CD14-positive monocyte (primary cell): ENCODE measurements around the gene GP1BA. TPM values are rescaled to one million over a fixed set of nuclear protein-coding genes. Genes with fewer than 3 reads are reported as not detected.
"Not testable (repeated sequence)": the region's sequence is repeated elsewhere in the genome, so short reads cannot be mapped to it uniquely, and the experiment has no call there.

Experiments
- DNase-seq, 3 donors: peaks; one replicate each; pipeline ENCODE4 v3.0.0-alpha.2; 2011 to 2022
- H2AFZ ChIP-seq: 2 replicates; pipeline ENCODE4 v1.6.0; 2012; ENCODE audit warnings: mild to moderate bottlenecking, low read depth, low read length, inconsistent platforms; ENCODE audit not compliant: insufficient read depth, poor library complexity, severe bottlenecking
- H3K27ac ChIP-seq, 2 donors: 1 replicate in 1 of 2; 2 replicates in 1 of 2; pipeline ENCODE4 v1.5.1; 2012 to 2013; ENCODE audit warnings: low read length in 2 of 2, control low read depth in 1 of 2, inconsistent platforms in 1 of 2, low read depth in 1 of 2, mild to moderate bottlenecking in 1 of 2
- H3K27me3 ChIP-seq, 2 donors: one replicate each; pipeline versions ENCODE4 v1.6.0 to v1.6.1; 2011 to 2013; ENCODE audit warnings: low read length in 2 of 2; ENCODE audit not compliant: control insufficient read depth in 2 of 2, insufficient read depth in 2 of 2
- H3K36me3 ChIP-seq, 2 donors: replicated peaks in 1 of 2; 1 replicate in 1 of 2; 2 replicates in 1 of 2; pipeline versions ENCODE4 v1.5.1 to v1.6.1; 2012 to 2013; ENCODE audit warnings: low read length in 2 of 2, control low read depth in 1 of 2, inconsistent platforms in 1 of 2, mild to moderate bottlenecking in 1 of 2; ENCODE audit not compliant: insufficient read depth in 2 of 2, control insufficient read depth in 1 of 2
- H3K4me1 ChIP-seq, 2 donors: 1 replicate in 1 of 2; 2 replicates in 1 of 2; pipeline versions ENCODE4 v1.5.1 to v1.6.1; 2012 to 2013; ENCODE audit warnings: low read length in 2 of 2, control low read depth in 1 of 2, inconsistent platforms in 1 of 2, mild to moderate bottlenecking in 1 of 2, moderate library complexity in 1 of 2; ENCODE audit not compliant: insufficient read depth in 2 of 2, control insufficient read depth in 1 of 2
- H3K4me2 ChIP-seq: replicated peaks from 2 replicates; pipeline ENCODE3; 2012; ENCODE audit warnings: low read length, moderate library complexity, mild to moderate bottlenecking; ENCODE audit not compliant: poor library complexity, severe bottlenecking; ENCODE audit errors: extremely low read depth
- H3K4me3 ChIP-seq, 3 experiments: fragments of 200-600 bp in 1 of 3; sonication (generic) in 1 of 3; replicated peaks in 1 of 3; 1 replicate in 2 of 3; 2 replicates in 1 of 3; pipeline ENCODE4 v1.5.1; 2011 to 2013; ENCODE audit warnings: low read length in 3 of 3, mild to moderate bottlenecking in 3 of 3, control low read depth in 2 of 3, low read depth in 2 of 3, inconsistent platforms in 1 of 3, moderate library complexity in 1 of 3
- H3K79me2 ChIP-seq: 2 replicates; pipeline ENCODE4 v1.6.0; 2012; ENCODE audit warnings: mild to moderate bottlenecking, control low read depth, inconsistent platforms, low read length, moderate library complexity; ENCODE audit not compliant: insufficient read depth
- H3K9ac ChIP-seq: 2 replicates; pipeline ENCODE4 v1.6.0; 2017; ENCODE audit warnings: low read length, mild to moderate bottlenecking; ENCODE audit not compliant: insufficient read depth, poor library complexity, severe bottlenecking
- H3K9me3 ChIP-seq, 2 donors: replicated peaks in 1 of 2; 1 replicate in 1 of 2; 2 replicates in 1 of 2; pipeline versions ENCODE4 v1.5.1 to v1.6.1; 2012 to 2013; ENCODE audit warnings: low read length in 2 of 2, control low read depth in 1 of 2; ENCODE audit not compliant: control insufficient read depth in 1 of 2, insufficient read depth in 1 of 2
- H4K20me1 ChIP-seq: 2 replicates; pipeline ENCODE4 v1.6.0; 2012; ENCODE audit warnings: mild to moderate bottlenecking, low read length, control low read depth, moderate library complexity; ENCODE audit not compliant: insufficient read depth
- H3K27ac Mint-ChIP-seq, 7 donors: one replicate each; pipeline ENCODE4 v1.8.0; 2020; ENCODE audit warnings: mild to moderate bottlenecking in 7 of 7, mixed read lengths in 7 of 7, moderate library complexity in 6 of 7, inconsistent platforms in 2 of 7
- H3K27me3 Mint-ChIP-seq, 3 donors: one replicate each; pipeline ENCODE4 v1.8.0; 2021 to 2022; ENCODE audit warnings: low read depth in 3 of 3, mild to moderate bottlenecking in 3 of 3, mixed read lengths in 3 of 3, moderate library complexity in 3 of 3, inconsistent platforms in 1 of 3
- H3K36me3 Mint-ChIP-seq, 2 donors: one replicate each; pipeline ENCODE4 v1.8.0; 2020; ENCODE audit warnings: mixed read lengths in 2 of 2, inconsistent platforms in 1 of 2, mild to moderate bottlenecking in 1 of 2
- H3K4me1 Mint-ChIP-seq: one replicate; pipeline ENCODE4 v1.8.0; 2020; ENCODE audit warnings: mild to moderate bottlenecking, mixed read lengths
- H3K4me3 Mint-ChIP-seq, 2 donors: one replicate each; pipeline ENCODE4 v1.8.0; 2020; ENCODE audit warnings: mild to moderate bottlenecking in 2 of 2, mixed read lengths in 2 of 2, moderate library complexity in 1 of 2
- H3K9me3 Mint-ChIP-seq, 7 donors: one replicate each; pipeline ENCODE4 v1.8.0; 2020 to 2022; ENCODE audit warnings: mixed read lengths in 7 of 7, mild to moderate bottlenecking in 6 of 7, moderate library complexity in 6 of 7, inconsistent platforms in 2 of 7
- CTCF ChIP-seq: fragments of 200-600 bp; IDR thresholded peaks from one replicate; pipeline ENCODE4 v1.8.0; 2022; ENCODE audit warnings: antibody characterized with exemption, mild to moderate bottlenecking
- WGBS: methylation state at CpG from one replicate; pipeline ENCODE4 v1.1.5; 2013; ENCODE audit warnings: missing lambda C conversion rate; ENCODE audit not compliant: insufficient coverage; 5-methylcytosine and 5-hydroxymethylcytosine counted together
- intact Hi-C, 2 donors: fragments of 100-400 bp; cut with micrococcal nuclease; formaldehyde crosslinking; loops; one replicate each; pipeline versions ENCODE4 v1.15.0 to v1.15.1; 2023
- polyA plus RNA-seq, 3 donors: library from polyadenylated mRNA; depleted of rRNA in 1 of 3; unstranded in 2 of 3; stranded (reverse) in 1 of 3; fragments of 300-500 nt in 2 of 3; fragments of >200 nt in 1 of 3; fragmentation: Illumina TruSeq in 2 of 3; gene quantifications; 1 replicate in 2 of 3; 2 replicates in 1 of 3; pipeline ENCODE4 v1.2.3, GENCODE V29; 2012 to 2021

The GP1BA gene
- polyA plus RNA-seq, 3 donors = 0.24 to 0.29 TPM; not detected in 1

- Histone ChIP-seq H3K9me3 (no peaks in the 10 kb centered on the region), H3K79me2 (no peaks in the 10 kb centered on the region), H3K4me3 (peak within 1 kb of the TSS in 1 of 3 experiments; percentile 83), H3K4me1 (peaks cover 47 to 53% of the 10 kb centered on the region in 2 donors), H3K27me3 (peaks cover 0 to 26% of the 10 kb centered on the region in 2 donors), H2AFZ (no peak within 1 kb of the TSS), H3K27ac (peak within 1 kb of the TSS; percentile 33 to 80), H3K4me2 (peak within 1 kb of the TSS; percentile 89), H3K9ac (peak within 1 kb of the TSS; percentile 49), H3K36me3 (no peaks in the 10 kb centered on the region), H4K20me1 (no peaks in the 10 kb centered on the region)
- whole genome bisulfite sequencing = 0% methylated on average over 8 of the region's 10 CpGs
- Mint-ChIP-seq H3K4me1 (peaks cover 43% of the 10 kb centered on the region), H3K4me3 (peak within 1 kb of the TSS; percentile 62 to 68), H3K27me3 (peaks cover 38 to 61% (median 60%) of the 10 kb centered on the region in 3 donors), H3K27ac (peak within 1 kb of the TSS; percentile 79 to 96 (median 85)), H3K9me3 (peaks cover 0 to 10% (median 3%) of the 10 kb centered on the region in 7 donors), H3K36me3 (peaks cover 5 to 12% of the 10 kb centered on the region in 2 donors)
- TF ChIP-seq CTCF = peak; percentile 91
- DNase-seq = peak; percentile 62 to 78 (median 64)
- intact Hi-C loops = loop anchor here (5.0 to 10.0 kb wide), 2 partner anchors 44 to 162 kb away; partner anchors contain the start of gene PFN1 (in 1 of the 2)
Measured at GRCh38 chr17:4903051-4903818, 28.8 kb upstream of the GP1BA start, which contains the start of gene CHRNE. Gene CHRNE (minus strand): TSS chr17:4903098. CDS start chr17:4903063, 35 bp downstream.

GRCh38 chr17:4906642-4907041 is 25.4 kb upstream of the GP1BA start:
- peaks cover 28 to 35% of the 10 kb centered on the region in 2 donors for H3K4me1 ChIP-seq
- H3K79me2 ChIP-seq, H3K4me3 Mint-ChIP-seq, H3K9me3 Mint-ChIP-seq, H3K4me3 ChIP-seq, H3K36me3 ChIP-seq, H3K36me3 Mint-ChIP-seq, H4K20me1 ChIP-seq, H3K27ac ChIP-seq, H3K27ac Mint-ChIP-seq, H3K9me3 ChIP-seq, H3K4me2 ChIP-seq, H3K9ac ChIP-seq, H3K27me3 ChIP-seq, H2AFZ ChIP-seq, DNase-seq: not testable (repeated sequence)
- Mint-ChIP-seq H3K4me1 (peaks cover 20% of the 10 kb centered on the region), H3K27me3 (peaks cover 22 to 35% (median 33%) of the 10 kb centered on the region in 3 donors)
- intact Hi-C loops = loop anchor here (5.0 to 10.0 kb wide), 2 partner anchors 81 to 158 kb away; partner anchors contain the start of gene CAMTA2 (in 2 of the 2)
